ENCODE results near the gene TIMP4. TPM values are rescaled to one million over a fixed set of nuclear protein-coding genes. Genes with fewer than 3 reads are reported as not detected.

Gene TIMP4
- total RNA-seq, 1 experiment from 2014 or later: 40.3 TPM

GRCh38 chr3:12147049-12147780, 11.5 kb downstream of the TIMP4 start:
- no peak for DNase-seq

GRCh38 chr3:12143949-12144504, 14.7 kb downstream of the TIMP4 start:
- H3K27me3 ChIP-seq (ENCODE audit: control insufficient read depth, insufficient read depth, low read length): no peaks in the 10 kb centered on the region
- no peak for DNase-seq
- H3K4me3 ChIP-seq (ENCODE audit: insufficient read depth, low read depth, low read length): no peak overlapping the region
- H3K36me3 ChIP-seq (replicated peaks; ENCODE audit: control insufficient read depth, insufficient read depth, low read length): no peaks in the 10 kb centered on the region; the same call in 1 of the 2 replicates

More at GRCh38 chr3:12147049-12147780, 11.5 kb downstream of the TIMP4 start:
- Histone ChIP-seq H3K4me3 (ENCODE audit: insufficient read depth, low read depth, low read length) (no peak overlapping the region), H3K27me3 (ENCODE audit: control insufficient read depth, insufficient read depth, low read length) (no peaks in the 10 kb centered on the region), H3K36me3 (replicated peaks; ENCODE audit: control insufficient read depth, insufficient read depth, low read length) (no peaks in the 10 kb centered on the region; the same call in 1 of the 2 replicates)

- H3K27me3 ChIP-seq (ENCODE audit: control insufficient read depth, insufficient read depth, low read length): no peaks in the 10 kb centered on the region
- H3K36me3 ChIP-seq (replicated peaks; ENCODE audit: control insufficient read depth, insufficient read depth, low read length): no peaks in the 10 kb centered on the region; the same call in 1 of the 2 replicates
- H3K4me3 ChIP-seq (ENCODE audit: insufficient read depth, low read depth, low read length): no peak overlapping the region
- DNase-seq: no peak
Measured at GRCh38 chr3:12142476-12142875, 16.2 kb downstream of the TIMP4 start.

GRCh38 chr3:12141350-12141749, 17.4 kb downstream of the TIMP4 start:
- DNase-seq: no peak

GRCh38 chr3:12139111-12139511, 19.6 kb downstream of the TIMP4 start:
- Histone ChIP-seq H3K4me3 (ENCODE audit: insufficient read depth, low read depth, low read length) (no peak overlapping the region), H3K36me3 (replicated peaks; ENCODE audit: control insufficient read depth, insufficient read depth, low read length) (no peaks in the 10 kb centered on the region), H3K27me3 (ENCODE audit: control insufficient read depth, insufficient read depth, low read length) (no peaks in the 10 kb centered on the region)
- peak; percentile 53 for DNase-seq

More at GRCh38 chr3:12141350-12141749, 17.4 kb downstream of the TIMP4 start:
- no peak overlapping the region for H3K4me3 ChIP-seq (ENCODE audit: insufficient read depth, low read depth, low read length)
- H3K27me3 ChIP-seq (ENCODE audit: control insufficient read depth, insufficient read depth, low read length): no peaks in the 10 kb centered on the region
- no peaks in the 10 kb centered on the region; the same call in 1 of the 2 replicates for H3K36me3 ChIP-seq (replicated peaks; ENCODE audit: control insufficient read depth, insufficient read depth, low read length)

GRCh38 chr3:12138044-12138443, 20.7 kb downstream of the TIMP4 start:
- peak; percentile 20 for DNase-seq
- Histone ChIP-seq H3K36me3 (replicated peaks; ENCODE audit: control insufficient read depth, insufficient read depth, low read length) (no peaks in the 10 kb centered on the region), H3K4me3 (ENCODE audit: insufficient read depth, low read depth, low read length) (no peak overlapping the region), H3K27me3 (ENCODE audit: control insufficient read depth, insufficient read depth, low read length) (no peaks in the 10 kb centered on the region)

GRCh38 chr3:12136371-12136770, 22.3 kb downstream of the TIMP4 start:
- Histone ChIP-seq H3K36me3 (replicated peaks; ENCODE audit: control insufficient read depth, insufficient read depth, low read length) (no peaks in the 10 kb centered on the region), H3K4me3 (ENCODE audit: insufficient read depth, low read depth, low read length) (no peak overlapping the region)

GRCh38 chr3:12135029-12135657, 23.6 kb downstream of the TIMP4 start:
- Histone ChIP-seq H3K27me3 (ENCODE audit: control insufficient read depth, insufficient read depth, low read length) (no peaks in the 10 kb centered on the region), H3K36me3 (replicated peaks; ENCODE audit: control insufficient read depth, insufficient read depth, low read length) (no peaks in the 10 kb centered on the region), H3K4me3 (ENCODE audit: insufficient read depth, low read depth, low read length) (no peak overlapping the region)
- DNase-seq: peak; percentile 55

More at GRCh38 chr3:12136371-12136770, 22.3 kb downstream of the TIMP4 start:
- no peaks in the 10 kb centered on the region for H3K27me3 ChIP-seq (ENCODE audit: control insufficient read depth, insufficient read depth, low read length)
- DNase-seq: no peak

- DNase-seq: no peak
- Histone ChIP-seq H3K27me3 (ENCODE audit: control insufficient read depth, insufficient read depth, low read length) (no peaks in the 10 kb centered on the region), H3K36me3 (replicated peaks; ENCODE audit: control insufficient read depth, insufficient read depth, low read length) (no peaks in the 10 kb centered on the region), H3K4me3 (ENCODE audit: insufficient read depth, low read depth, low read length) (no peak overlapping the region)
Measured at GRCh38 chr3:12132881-12133280, 25.8 kb downstream of the TIMP4 start.

- H3K4me3 ChIP-seq (ENCODE audit: insufficient read depth, low read depth, low read length): no peak overlapping the region
- H3K36me3 ChIP-seq (replicated peaks; ENCODE audit: control insufficient read depth, insufficient read depth, low read length): no peaks in the 10 kb centered on the region
- no peak for DNase-seq
- H3K27me3 ChIP-seq (ENCODE audit: control insufficient read depth, insufficient read depth, low read length): no peaks in the 10 kb centered on the region
Measured at GRCh38 chr3:12131351-12132090, 27.2 kb downstream of the TIMP4 start.

- Histone ChIP-seq H3K4me3 (ENCODE audit: insufficient read depth, low read depth, low read length) (no peak overlapping the region), H3K36me3 (replicated peaks; ENCODE audit: control insufficient read depth, insufficient read depth, low read length) (no peaks in the 10 kb centered on the region), H3K27me3 (ENCODE audit: control insufficient read depth, insufficient read depth, low read length) (no peaks in the 10 kb centered on the region)
- no peak for DNase-seq
Measured at GRCh38 chr3:12127391-12127790, 31.3 kb downstream of the TIMP4 start.

- no peak for DNase-seq
- Histone ChIP-seq H3K4me3 (ENCODE audit: insufficient read depth, low read depth, low read length) (no peak overlapping the region), H3K27me3 (ENCODE audit: control insufficient read depth, insufficient read depth, low read length) (no peaks in the 10 kb centered on the region), H3K36me3 (replicated peaks; ENCODE audit: control insufficient read depth, insufficient read depth, low read length) (no peaks in the 10 kb centered on the region)
Measured at GRCh38 chr3:12125772-12126171, 32.9 kb downstream of the TIMP4 start.

GRCh38 chr3:12121466-12121865, 37.2 kb downstream of the TIMP4 start:
- no peaks in the 10 kb centered on the region for H3K36me3 ChIP-seq (replicated peaks; ENCODE audit: control insufficient read depth, insufficient read depth, low read length)
- no peak overlapping the region for H3K4me3 ChIP-seq (ENCODE audit: insufficient read depth, low read depth, low read length)
- no peaks in the 10 kb centered on the region for H3K27me3 ChIP-seq (ENCODE audit: control insufficient read depth, insufficient read depth, low read length)
- DNase-seq: no peak

GRCh38 chr3:12120374-12121140, 38.2 kb downstream of the TIMP4 start:
- no peaks in the 10 kb centered on the region for H3K36me3 ChIP-seq (replicated peaks; ENCODE audit: control insufficient read depth, insufficient read depth, low read length)
- no peak for DNase-seq
- H3K27me3 ChIP-seq (ENCODE audit: control insufficient read depth, insufficient read depth, low read length): no peaks in the 10 kb centered on the region
- no peak overlapping the region for H3K4me3 ChIP-seq (ENCODE audit: insufficient read depth, low read depth, low read length)

Data from H7 (cell line).